HepG2 (cell line): Measurements from ENCODE around the gene SUSD6. TPM values are rescaled to one million over a fixed set of nuclear protein-coding genes. Genes with fewer than 3 reads are reported as not detected.

Experiments used
- ATAC-seq: fragments of 200-7000 bp; cut with Tn5 transposase; 3 replicates; pipeline ENCODE4 v1.9.1; 2020; ENCODE audit warnings: mild to moderate bottlenecking, moderate library complexity
- BruUV-seq: library from RNA; stranded (reverse); fragments of 400-500 nt; replicated peaks from 2 replicates; lab custom pipeline; 2021; lab: Mats Ljungman, UMichigan
- CTCF ChIA-PET: fragments of 300-600 bp; formaldehyde crosslinking; extraction: SDS; loops from one replicate; lab custom pipeline; 2021; ENCODE audit warnings: low total read pairs, inconsistent platforms, low intra/inter-chr PET ratio; lab: Yijun Ruan, JAX
- POLR2A ChIA-PET: fragments of 350-600 bp; sonication (Branson Sonifier 250); formaldehyde crosslinking; loops from one replicate; lab custom pipeline; 2020; ENCODE audit warnings: antibody characterized with exemption, inconsistent platforms; lab: Yijun Ruan, JAX
- DNase-seq: peaks from one replicate; pipeline ENCODE4 v3.0.0-alpha.2; 2015; ENCODE audit warnings: low spot score
- FAIRE-seq: peaks from 3 replicates; lab custom pipeline; 2011; peaks lifted over from hg19 to GRCh38; lab: Jason Lieb, UNC
- H2AFZ ChIP-seq: one replicate; pipeline ENCODE4 v1.6.1; 2011; ENCODE audit warnings: low read length, inconsistent platforms
- H3K27ac ChIP-seq: fragments of 300-600 bp; 3 replicates; pipeline ENCODE4 v1.8.0; 2011; ENCODE audit warnings: mixed run types, mild to moderate bottlenecking, mixed read lengths, low read length, inconsistent platforms; ENCODE audit not compliant: insufficient read depth; ENCODE audit errors: extremely low read length
- H3K27me3 ChIP-seq, 2 experiments: fragments of 200-600 bp in 1 of 2; 2 replicates in 1 of 2; 3 replicates in 1 of 2; pipeline versions ENCODE4 v1.6.0 to v1.8.0; 2011; ENCODE audit warnings: low read length in 2 of 2, mild to moderate bottlenecking in 2 of 2, moderate library complexity in 2 of 2, inconsistent platforms in 1 of 2; ENCODE audit not compliant: insufficient read depth in 2 of 2, control insufficient read depth in 1 of 2
- H3K36me3 ChIP-seq, 2 experiments: fragments of 200-600 bp in 1 of 2; replicated peaks in 1 of 2; 2 replicates in 1 of 2; 3 replicates in 1 of 2; pipeline versions ENCODE4 v1.5.1 to v1.8.0; 2011; ENCODE audit warnings: low read length in 2 of 2, inconsistent platforms in 1 of 2; ENCODE audit not compliant: insufficient read depth in 2 of 2, control insufficient read depth in 1 of 2
- H3K4me1 ChIP-seq: 2 replicates; pipeline ENCODE4 v1.5.1; 2012; ENCODE audit warnings: low read length, inconsistent platforms; ENCODE audit not compliant: insufficient read depth
- H3K4me2 ChIP-seq: 2 replicates; pipeline ENCODE4 v1.6.0; 2011; ENCODE audit warnings: low read depth, low read length, inconsistent platforms
- H3K4me3 ChIP-seq, 3 experiments: fragments of 200-600 bp in 1 of 3; sonication (generic), shearing (Covaris generic) in 1 of 3; replicated peaks in 1 of 3; 2 replicates each; pipeline ENCODE4 v1.5.1; 2011 to 2016; ENCODE audit warnings: low read length in 3 of 3, inconsistent platforms in 2 of 3, low read depth in 2 of 3, mild to moderate bottlenecking in 2 of 3, control low read depth in 1 of 3, mixed read lengths in 1 of 3; ENCODE audit not compliant: insufficient read depth in 1 of 3
- H3K79me2 ChIP-seq: one replicate; pipeline ENCODE4 v1.6.1; 2011; ENCODE audit warnings: low read length, inconsistent platforms; ENCODE audit not compliant: insufficient read depth
- H3K9ac ChIP-seq: 2 replicates; pipeline ENCODE4 v1.6.0; 2011; ENCODE audit warnings: mild to moderate bottlenecking, low read depth, low read length, inconsistent platforms; ENCODE audit not compliant: insufficient read depth
- H3K9me3 ChIP-seq: 2 replicates; pipeline ENCODE4 v1.5.1; 2012; ENCODE audit warnings: mild to moderate bottlenecking, low read length
- H4K20me1 ChIP-seq: 2 replicates; pipeline ENCODE4 v1.6.0; 2011; ENCODE audit warnings: inconsistent platforms, mild to moderate bottlenecking, low read length, moderate library complexity; ENCODE audit not compliant: insufficient read depth
- ATM ChIP-seq: fragments of 450-650 bp; IDR thresholded peaks from 2 replicates; pipeline ENCODE4 v1.7.1; 2017; ENCODE audit warnings: mild to moderate bottlenecking, borderline replicate concordance
- ZMYM2 ChIP-seq: sonication (generic); formaldehyde crosslinking; IDR thresholded peaks from 2 replicates; pipeline ENCODE4 v1.8.0; 2022; ENCODE audit warnings: mild to moderate bottlenecking, missing genetic modification reagents
- ZNF788 ChIP-seq: sonication (generic); formaldehyde crosslinking; IDR thresholded peaks from 2 replicates; pipeline ENCODE4 v1.5.0; 2020; ENCODE audit warnings: mild to moderate bottlenecking, missing genetic modification reagents, borderline replicate concordance
- ZNF792 ChIP-seq: IDR thresholded peaks from 2 replicates; pipeline ENCODE4 v1.6.1; 2016
- WGBS: methylation state at CpG from one replicate; pipeline ENCODE4 v1.1.6; 2017; ENCODE audit warnings: low lambda C conversion rate; 5-methylcytosine and 5-hydroxymethylcytosine counted together
- in situ Hi-C: cut with HindIII; loops from 2 replicates; pipeline ENCODE4 v1.10.0; 2017; ENCODE audit warnings: low pct_unique_long_range_greater_than_20kb; ENCODE audit not compliant: extremely low pct_ligation_motif_present
- intact Hi-C: fragments of 100-400 bp; cut with micrococcal nuclease; formaldehyde crosslinking; loops from one replicate; pipeline ENCODE4 v1.10.0; 2022; ENCODE audit not compliant: unreplicated experiment
- polyA plus RNA-seq, 8 experiments: library from polyadenylated mRNA; depleted of rRNA in 3 of 8; stranded (reverse) in 7 of 8; unstranded in 1 of 8; fragments of >200 nt; fragmentation: Illumina TruSeq in 4 of 8; extraction: Trizol in 4 of 8; gene quantifications; 2 replicates each; pipeline versions ENCODE4 v1.2.1 to v1.2.3, GENCODE V29; 2011 to 2016; ENCODE audit warnings: low read depth in 4 of 8, missing spikeins in 1 of 8, mixed read lengths in 1 of 8; ENCODE audit not compliant: insufficient read depth in 1 of 8
- total RNA-seq, 5 experiments: library from RNA; depleted of rRNA; stranded (reverse); fragments of >200 nt; fragmentation: Illumina TruSeq; extraction: Trizol; gene quantifications; 2 replicates each; pipeline ENCODE4 v1.2.3, GENCODE V29; 2016; ENCODE audit warnings: low read depth in 1 of 5

The SUSD6 gene
- total and polyA plus RNA-seq, 2 of the 13 experiments (the other 11 are each of a cell fraction or from before 2014, with no cell fraction given): 7.2 to 7.4 TPM

DNA sequence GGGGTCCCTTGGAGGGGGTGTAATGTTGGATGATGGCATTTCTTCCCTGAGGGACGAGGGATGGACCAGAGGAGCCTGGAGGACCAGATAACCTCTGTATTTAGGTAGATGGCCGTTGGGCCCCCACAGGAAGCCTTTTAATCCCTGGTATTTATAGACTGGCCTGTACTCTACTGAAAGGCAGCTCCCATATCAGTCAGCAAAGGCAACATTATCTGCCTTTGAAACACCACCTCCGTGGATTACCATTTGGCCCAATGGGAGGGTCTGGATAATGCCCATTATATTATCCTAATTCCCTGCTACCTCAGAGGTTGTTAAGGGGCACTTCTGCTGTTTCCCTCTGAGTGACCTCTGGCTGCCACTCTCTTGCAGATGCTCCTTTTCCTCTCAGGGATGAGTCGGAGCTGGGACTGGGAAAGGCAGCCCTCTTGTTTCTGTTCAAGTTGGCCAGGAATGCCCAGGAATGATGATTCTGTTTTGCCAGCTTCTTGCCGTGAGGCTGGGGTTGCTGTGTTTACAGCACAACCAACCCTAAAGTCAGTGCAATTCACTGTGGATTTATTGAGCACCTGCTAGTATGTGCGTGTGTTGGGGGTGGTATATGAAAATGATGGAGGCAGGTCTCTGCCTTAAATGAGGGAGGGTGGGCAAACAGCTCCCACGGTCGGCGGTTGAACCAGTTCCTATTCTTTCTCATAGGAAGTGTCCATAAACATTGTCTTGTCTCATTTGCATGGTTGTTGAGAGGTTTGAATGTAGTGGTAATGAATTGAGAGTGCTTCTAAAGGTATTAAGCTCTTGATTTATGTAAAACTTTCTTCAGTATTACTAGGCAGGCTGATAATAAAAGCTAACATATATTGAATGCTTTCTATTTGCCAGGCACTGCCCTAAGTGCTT, 18.1 kb downstream of the SUSD6 start:
- no peak overlapping the region for H3K9ac ChIP-seq
- no peak overlapping the region for H3K4me2 ChIP-seq
- ChIA-PET POLR2A (no interaction called here), CTCF (no interaction called here)
- DNase-seq (no peak), FAIRE-seq (no peak), ATAC-seq (no peak)
- no peaks in the 10 kb centered on the region for H3K36me3 ChIP-seq
- WGBS: 94% methylated on average over 9 of the region's 9 CpGs
- no peaks in the 10 kb centered on the region for H4K20me1 ChIP-seq
- no peak overlapping the region for H2AFZ ChIP-seq
- no peak overlapping the region for H3K27ac ChIP-seq
- no peak for TF ChIP-seq ZMYM2 (CRISPR knock-in tag)
- H3K4me3 ChIP-seq: no peak overlapping the region
- in situ Hi-C loops (no loop called here), intact Hi-C loops (no loop called here)
- peaks cover 60% of the 10 kb centered on the region for H3K4me1 ChIP-seq
- no TSS peak for BruUV-seq
- H3K9me3 ChIP-seq: no peaks in the 10 kb centered on the region
- H3K79me2 ChIP-seq: peaks cover 12% of the 10 kb centered on the region
- H3K27me3 ChIP-seq: no peaks in the 10 kb centered on the region

- peaks cover 62% of the 10 kb centered on the region for H3K4me1 ChIP-seq
- TF ChIP-seq ZNF792 (CRISPR knock-in tag) (no peak), ATM (no peak), ZNF788 (CRISPR knock-in tag) (no peak)
- TF ChIP-seq, all 625 proteins: peak for 0
- Histone ChIP-seq H2AFZ (no peak overlapping the region), H4K20me1 (no peaks in the 10 kb centered on the region), H3K79me2 (peaks cover 12% of the 10 kb centered on the region), H3K27ac (no peak overlapping the region), H3K36me3 (no peaks in the 10 kb centered on the region), H3K9ac (no peak overlapping the region), H3K4me3 (no peak overlapping the region), H3K4me2 (no peak overlapping the region), H3K27me3 (no peaks in the 10 kb centered on the region), H3K9me3 (no peaks in the 10 kb centered on the region)
- ChIA-PET POLR2A (no interaction called here), CTCF (no interaction called here)
- no TSS peak for BruUV-seq
- DNase-seq: no peak
- intact Hi-C loops: no loop called here
- ATAC-seq: no peak
- 95% methylated on average over 2 of the region's 2 CpGs for WGBS
- in situ Hi-C loops: no loop called here
- FAIRE-seq: no peak
Observed at GRCh38 chr14:69630360-69630759, 19.0 kb downstream of the SUSD6 start.
